ENCODE results near the gene TIMM44. TPM values are rescaled to one million over a fixed set of nuclear protein-coding genes. Genes with fewer than 3 reads are reported as not detected.

Gene TIMM44
- total and polyA plus RNA-seq, 8 donors, result 36.7 to 56.5 (median 43.4) TPM

- DNase-seq, result peak in 1 of 4 donors; percentile 56
- intact Hi-C loops (cut with DNase I), result loop anchor here in 1 of 2 donors (10.0 kb wide), 1 partner anchor 286 kb away; no protein-coding TSS in a partner anchor
- ATAC-seq, result no peak
- Histone ChIP-seq H3K36me3 (peaks cover 0 to 91% of the 10 kb centered on the region in 2 donors), H3K9me3 (no peaks in the 10 kb centered on the region), H3K27me3 (no peaks in the 10 kb centered on the region), H3K27ac (no peak overlapping the region), H3K4me1 (no peaks in the 10 kb centered on the region), H3K4me3 (no peak overlapping the region)
- TF ChIP-seq CTCF (IDR thresholded peaks at IDR 0.05), result no peak
These were observed 25.5 kb upstream of the TIMM44 start for GRCh38 chr19:7968796-7969554.

- H3K27ac ChIP-seq, result no peak overlapping the region
- ATAC-seq (no peak), DNase-seq (peak in 1 of 4 donors; percentile 44)
- H3K4me3 ChIP-seq, result no peak overlapping the region
- peaks cover 0 to 91% of the 10 kb centered on the region in 2 donors for H3K36me3 ChIP-seq
- H3K27me3 ChIP-seq, result no peaks in the 10 kb centered on the region
- H3K4me1 ChIP-seq, result no peaks in the 10 kb centered on the region
- H3K9me3 ChIP-seq, result no peaks in the 10 kb centered on the region
- no peak for TF ChIP-seq CTCF (IDR thresholded peaks at IDR 0.05)
- intact Hi-C loops (cut with DNase I), result loop anchor here in 1 of 2 donors (10.0 kb wide), 1 partner anchor 287 kb away; no protein-coding TSS in a partner anchor
These were observed 24.7 kb upstream of the TIMM44 start for GRCh38 chr19:7968008-7968795.

GRCh38 chr19:7965921-7966665 lies 22.6 kb upstream of the TIMM44 start:
- no peaks in the 10 kb centered on the region for H3K9me3 ChIP-seq
- no peak for ATAC-seq
- intact Hi-C loops (cut with DNase I), result loop anchor here in 1 of 2 donors (10.0 kb wide), 1 partner anchor 289 kb away; no protein-coding TSS in a partner anchor

GRCh38 chr19:7965259-7965841 lies 21.9 kb upstream of the TIMM44 start:
- no peaks in the 10 kb centered on the region for H3K9me3 ChIP-seq
- ATAC-seq, result no peak
- DNase-seq, result peak in 2 of 4 donors; percentile 2 to 19
- no peak overlapping the region for H3K4me3 ChIP-seq
- H3K4me1 ChIP-seq, result no peaks in the 10 kb centered on the region
- no peaks in the 10 kb centered on the region for H3K27me3 ChIP-seq
- H3K27ac ChIP-seq, result no peak overlapping the region
- intact Hi-C loops (cut with DNase I), result loop anchor here in 1 of 2 donors (10.0 kb wide), 1 partner anchor 289 kb away; no protein-coding TSS in a partner anchor
- H3K36me3 ChIP-seq, result peaks cover 0 to 94% of the 10 kb centered on the region in 2 donors
- no peak for TF ChIP-seq CTCF (IDR thresholded peaks at IDR 0.05)

More at GRCh38 chr19:7965921-7966665, 22.6 kb upstream of the TIMM44 start:
- Histone ChIP-seq H3K4me3 (no peak overlapping the region), H3K27ac (no peak overlapping the region), H3K27me3 (no peaks in the 10 kb centered on the region), H3K4me1 (no peaks in the 10 kb centered on the region), H3K36me3 (peaks cover 0 to 91% of the 10 kb centered on the region in 2 donors)
- DNase-seq, result peak in 1 of 4 donors; percentile 23
- no peak for TF ChIP-seq CTCF (IDR thresholded peaks at IDR 0.05)
